Left ventricle myocardium inferior (tissue), 1 donor: ENCODE measurements around the gene TRIP12. TPM values are rescaled to one million over a fixed set of nuclear protein-coding genes. Genes with fewer than 3 reads are reported as not detected.

ENCODE experiments used
- DNase-seq: peaks from one replicate; pipeline ENCODE4 v3.0.0-alpha.2; 2020
- H3K27ac ChIP-seq: fragments of 200-600 bp; replicated peaks from 2 replicates; pipeline ENCODE4 v1.8.0; 2021
- H3K27me3 ChIP-seq: fragments of 200-600 bp; 2 replicates; pipeline ENCODE4 v1.8.0; 2021; ENCODE audit warnings: low read depth
- H3K36me3 ChIP-seq: fragments of 200-600 bp; 2 replicates; pipeline ENCODE4 v1.8.0; 2021
- H3K4me1 ChIP-seq: fragments of 200-600 bp; 2 replicates; pipeline ENCODE4 v1.8.0; 2021
- H3K4me3 ChIP-seq: fragments of 200-600 bp; 2 replicates; pipeline ENCODE4 v1.8.0; 2021; ENCODE audit warnings: mild to moderate bottlenecking, moderate library complexity
- H3K9me3 ChIP-seq: fragments of 200-600 bp; replicated peaks from 2 replicates; pipeline ENCODE4 v1.8.0; 2021
- CTCF ChIP-seq: fragments of 200-600 bp; IDR thresholded peaks from 2 replicates; pipeline ENCODE4 v1.8.0; 2021; ENCODE audit warnings: antibody characterized with exemption, mild to moderate bottlenecking, borderline replicate concordance
- intact Hi-C: fragments of 100-400 bp; cut with micrococcal nuclease; formaldehyde crosslinking; loops from one replicate; pipeline ENCODE4 v1.11.0; 2022
- total RNA-seq: library from RNA; stranded (reverse); fragmentation: NEBNext Ultra II Directional; extraction: Animal tissue kit (Norgen Biotek cat#: 25700); gene quantifications from one replicate; pipeline ENCODE4 v1.2.1, GENCODE V29; 2021
- donor health status: DM: no; HTN: yes; CAD: no; lungs with severe emphysema.

The TRIP12 gene
- total RNA-seq, 1 donor from 2014 or later: 194 TPM

GRCh38 chr2:229899604-229900003, 22.2 kb downstream of the TRIP12 start:
- Histone ChIP-seq H3K27me3 (no peaks in the 10 kb centered on the region), H3K36me3 (no peaks in the 10 kb centered on the region), H3K4me1 (peaks cover 78% of the 10 kb centered on the region), H3K4me3 (no peak overlapping the region), H3K9me3 (no peaks in the 10 kb centered on the region), H3K27ac (no peak overlapping the region)
- no peak for DNase-seq
- TF ChIP-seq CTCF: no peak
- intact Hi-C loops: no loop called here

GRCh38 chr2:229896857-229897256, 25.0 kb downstream of the TRIP12 start:
- intact Hi-C loops: no loop called here
- no peak overlapping the region for H3K27ac ChIP-seq

GRCh38 chr2:229889023-229889422, 32.8 kb downstream of the TRIP12 start:
- Histone ChIP-seq H3K36me3 (no peaks in the 10 kb centered on the region), H3K9me3 (no peaks in the 10 kb centered on the region), H3K27me3 (no peaks in the 10 kb centered on the region), H3K4me3 (no peak overlapping the region), H3K4me1 (peaks cover 61% of the 10 kb centered on the region), H3K27ac (no peak overlapping the region)
- TF ChIP-seq CTCF: no peak
- no peak for DNase-seq
- intact Hi-C loops: no loop called here

More at GRCh38 chr2:229896857-229897256, 25.0 kb downstream of the TRIP12 start:
- no peak overlapping the region for H3K4me3 ChIP-seq
- no peaks in the 10 kb centered on the region for H3K9me3 ChIP-seq
- peaks cover 75% of the 10 kb centered on the region for H3K4me1 ChIP-seq
- DNase-seq: no peak
- H3K27me3 ChIP-seq: no peaks in the 10 kb centered on the region
- no peak for TF ChIP-seq CTCF
- H3K36me3 ChIP-seq: no peaks in the 10 kb centered on the region

- peaks cover 60% of the 10 kb centered on the region for H3K4me1 ChIP-seq
- H3K27ac ChIP-seq: no peak overlapping the region
- H3K9me3 ChIP-seq: no peaks in the 10 kb centered on the region
- no peak overlapping the region for H3K4me3 ChIP-seq
- intact Hi-C loops: no loop called here
- TF ChIP-seq CTCF: no peak
- H3K27me3 ChIP-seq: no peaks in the 10 kb centered on the region
- DNase-seq: no peak
- H3K36me3 ChIP-seq: no peaks in the 10 kb centered on the region
Observed at GRCh38 chr2:229888031-229888430, 33.8 kb downstream of the TRIP12 start.

GRCh38 chr2:229887441-229887840, 34.4 kb downstream of the TRIP12 start:
- H3K4me1 ChIP-seq: peaks cover 66% of the 10 kb centered on the region

More at GRCh38 chr2:229887441-229887840, 34.4 kb downstream of the TRIP12 start:
- DNase-seq: no peak
- intact Hi-C loops: no loop called here
- no peak overlapping the region for H3K4me3 ChIP-seq
- TF ChIP-seq CTCF: no peak
- H3K27ac ChIP-seq: no peak overlapping the region
- no peaks in the 10 kb centered on the region for H3K36me3 ChIP-seq
- H3K9me3 ChIP-seq: no peaks in the 10 kb centered on the region
- no peaks in the 10 kb centered on the region for H3K27me3 ChIP-seq
